Prostate gland (tissue), 2 donors: ENCODE results near the gene TGM4.

Source experiments
- POLR2A ChIP-seq: fragments of 450-650 bp; IDR thresholded peaks from one replicate; pipeline ENCODE4 v1.6.1; 2016; ENCODE audit warnings: antibody characterized with exemption, mild to moderate bottlenecking
- POLR2AphosphoS5 ChIP-seq: sonication (generic); formaldehyde crosslinking; IDR thresholded peaks from one replicate; pipeline ENCODE4 v1.6.1; 2017; ENCODE audit warnings: antibody characterized with exemption
- TF ChIP-seq, protein P1 (sequence below), 4 experiments: fragments of 200-600 bp in 2 of 4; fragments of 450-650 bp in 2 of 4; sonication (generic) in 2 of 4; IDR thresholded peaks; 1 replicate in 3 of 4; 2 replicates in 1 of 4; pipeline ENCODE4 v1.5.1; 2016 to 2019; ENCODE audit warnings: antibody characterized with exemption in 4 of 4, mild to moderate bottlenecking in 2 of 4, moderate library complexity in 2 of 4

DNA sequence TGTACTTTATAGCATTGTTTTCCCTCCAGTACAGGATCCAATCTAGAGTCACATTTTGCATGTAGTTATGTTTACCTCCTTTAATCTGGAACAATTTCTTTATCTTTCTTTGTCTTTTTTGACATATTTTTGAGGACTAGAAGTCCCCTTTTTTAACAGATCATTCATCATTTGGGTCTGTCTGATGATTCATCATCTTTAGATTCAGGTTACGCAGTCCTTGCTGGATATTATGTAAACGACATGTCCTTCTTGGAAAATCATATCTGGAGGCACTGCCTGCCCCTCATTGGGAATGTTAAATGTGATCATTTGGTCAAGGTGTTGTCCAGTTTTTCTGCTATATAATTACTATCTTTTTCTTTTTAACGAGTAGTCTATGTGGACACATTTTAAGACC, 18.3 kb downstream of the TGM4 start:
- TF ChIP-seq POLR2AphosphoS5 (no peak), POLR2A (no peak)
- TF ChIP-seq, protein P1, sequence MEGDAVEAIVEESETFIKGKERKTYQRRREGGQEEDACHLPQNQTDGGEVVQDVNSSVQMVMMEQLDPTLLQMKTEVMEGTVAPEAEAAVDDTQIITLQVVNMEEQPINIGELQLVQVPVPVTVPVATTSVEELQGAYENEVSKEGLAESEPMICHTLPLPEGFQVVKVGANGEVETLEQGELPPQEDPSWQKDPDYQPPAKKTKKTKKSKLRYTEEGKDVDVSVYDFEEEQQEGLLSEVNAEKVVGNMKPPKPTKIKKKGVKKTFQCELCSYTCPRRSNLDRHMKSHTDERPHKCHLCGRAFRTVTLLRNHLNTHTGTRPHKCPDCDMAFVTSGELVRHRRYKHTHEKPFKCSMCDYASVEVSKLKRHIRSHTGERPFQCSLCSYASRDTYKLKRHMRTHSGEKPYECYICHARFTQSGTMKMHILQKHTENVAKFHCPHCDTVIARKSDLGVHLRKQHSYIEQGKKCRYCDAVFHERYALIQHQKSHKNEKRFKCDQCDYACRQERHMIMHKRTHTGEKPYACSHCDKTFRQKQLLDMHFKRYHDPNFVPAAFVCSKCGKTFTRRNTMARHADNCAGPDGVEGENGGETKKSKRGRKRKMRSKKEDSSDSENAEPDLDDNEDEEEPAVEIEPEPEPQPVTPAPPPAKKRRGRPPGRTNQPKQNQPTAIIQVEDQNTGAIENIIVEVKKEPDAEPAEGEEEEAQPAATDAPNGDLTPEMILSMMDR (IDR thresholded peaks at IDR 0.05), result no peak
